GM12873 (cell line): ENCODE measurements around the gene UNK.

ENCODE experiments used
- TF ChIP-seq, protein P1 (sequence below): IDR thresholded peaks from 2 replicates; pipeline ENCODE4 v1.5.1; 2012; ENCODE audit warnings: low read depth, mild to moderate bottlenecking, moderate library complexity, low read length, control low read depth; ENCODE audit not compliant: insufficient read depth; ENCODE audit errors: missing control alignments

Gene UNK

DNA sequence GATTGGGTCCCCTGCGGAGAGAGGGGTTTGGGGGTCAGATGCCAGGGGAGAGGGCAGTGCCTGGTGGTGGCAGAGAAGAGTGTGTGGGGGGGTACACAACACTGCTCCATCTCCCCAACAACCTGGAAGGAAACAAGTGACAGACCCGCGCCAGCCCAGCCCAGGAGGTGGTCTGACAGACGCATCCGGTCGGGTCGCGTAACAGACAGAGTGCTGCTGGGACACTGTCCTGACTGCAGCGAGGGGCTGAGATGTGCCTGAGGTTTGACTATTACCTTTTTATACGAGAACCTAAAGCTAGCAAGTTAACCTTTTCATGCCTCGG, 43.4 kb downstream of the UNK start:
- TF ChIP-seq, protein P1, sequence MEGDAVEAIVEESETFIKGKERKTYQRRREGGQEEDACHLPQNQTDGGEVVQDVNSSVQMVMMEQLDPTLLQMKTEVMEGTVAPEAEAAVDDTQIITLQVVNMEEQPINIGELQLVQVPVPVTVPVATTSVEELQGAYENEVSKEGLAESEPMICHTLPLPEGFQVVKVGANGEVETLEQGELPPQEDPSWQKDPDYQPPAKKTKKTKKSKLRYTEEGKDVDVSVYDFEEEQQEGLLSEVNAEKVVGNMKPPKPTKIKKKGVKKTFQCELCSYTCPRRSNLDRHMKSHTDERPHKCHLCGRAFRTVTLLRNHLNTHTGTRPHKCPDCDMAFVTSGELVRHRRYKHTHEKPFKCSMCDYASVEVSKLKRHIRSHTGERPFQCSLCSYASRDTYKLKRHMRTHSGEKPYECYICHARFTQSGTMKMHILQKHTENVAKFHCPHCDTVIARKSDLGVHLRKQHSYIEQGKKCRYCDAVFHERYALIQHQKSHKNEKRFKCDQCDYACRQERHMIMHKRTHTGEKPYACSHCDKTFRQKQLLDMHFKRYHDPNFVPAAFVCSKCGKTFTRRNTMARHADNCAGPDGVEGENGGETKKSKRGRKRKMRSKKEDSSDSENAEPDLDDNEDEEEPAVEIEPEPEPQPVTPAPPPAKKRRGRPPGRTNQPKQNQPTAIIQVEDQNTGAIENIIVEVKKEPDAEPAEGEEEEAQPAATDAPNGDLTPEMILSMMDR = no peak

DNA sequence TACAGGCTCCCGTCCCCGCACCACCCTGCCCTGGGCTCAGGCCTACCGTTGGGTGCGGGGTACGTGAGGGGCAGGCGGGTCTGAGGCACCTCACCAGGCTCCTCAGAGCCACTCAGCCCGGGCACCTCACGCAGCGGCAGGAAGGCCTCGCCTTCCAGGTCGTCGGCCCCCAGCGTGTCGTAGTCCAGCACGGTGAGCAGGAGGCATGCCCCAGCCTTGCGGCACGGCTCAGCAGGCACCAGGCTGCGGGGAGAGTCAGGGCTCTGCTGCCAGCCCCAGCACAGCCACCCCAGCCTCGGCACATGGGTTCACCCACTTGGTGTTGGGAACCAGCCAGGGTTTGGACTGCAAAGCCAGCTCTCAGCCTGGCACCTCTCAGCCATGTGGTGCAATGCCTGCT, 44.1 kb downstream of the UNK start:
- TF ChIP-seq, protein P1 = no peak

DNA sequence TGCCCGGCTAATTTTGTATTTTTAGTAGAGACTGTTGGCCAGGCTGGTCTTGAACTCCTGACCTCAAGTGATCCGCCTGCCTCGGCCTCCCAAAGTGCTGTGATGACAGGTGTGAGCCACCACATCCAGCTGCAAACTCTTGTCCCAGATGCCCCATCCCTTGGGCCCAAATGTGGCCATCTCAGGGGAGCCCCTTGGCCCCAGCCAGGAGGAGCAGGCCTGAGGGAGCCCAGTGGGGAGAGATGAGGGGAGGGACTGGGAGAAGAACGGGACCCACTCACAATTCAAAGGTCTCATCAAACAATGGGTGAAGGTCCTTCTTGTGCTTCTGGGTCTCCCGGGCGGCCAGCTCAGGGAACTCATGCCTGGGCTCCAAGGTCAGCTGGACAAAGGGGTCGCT, 45.1 kb downstream of the UNK start:
- TF ChIP-seq, protein P1 = no peak

DNA sequence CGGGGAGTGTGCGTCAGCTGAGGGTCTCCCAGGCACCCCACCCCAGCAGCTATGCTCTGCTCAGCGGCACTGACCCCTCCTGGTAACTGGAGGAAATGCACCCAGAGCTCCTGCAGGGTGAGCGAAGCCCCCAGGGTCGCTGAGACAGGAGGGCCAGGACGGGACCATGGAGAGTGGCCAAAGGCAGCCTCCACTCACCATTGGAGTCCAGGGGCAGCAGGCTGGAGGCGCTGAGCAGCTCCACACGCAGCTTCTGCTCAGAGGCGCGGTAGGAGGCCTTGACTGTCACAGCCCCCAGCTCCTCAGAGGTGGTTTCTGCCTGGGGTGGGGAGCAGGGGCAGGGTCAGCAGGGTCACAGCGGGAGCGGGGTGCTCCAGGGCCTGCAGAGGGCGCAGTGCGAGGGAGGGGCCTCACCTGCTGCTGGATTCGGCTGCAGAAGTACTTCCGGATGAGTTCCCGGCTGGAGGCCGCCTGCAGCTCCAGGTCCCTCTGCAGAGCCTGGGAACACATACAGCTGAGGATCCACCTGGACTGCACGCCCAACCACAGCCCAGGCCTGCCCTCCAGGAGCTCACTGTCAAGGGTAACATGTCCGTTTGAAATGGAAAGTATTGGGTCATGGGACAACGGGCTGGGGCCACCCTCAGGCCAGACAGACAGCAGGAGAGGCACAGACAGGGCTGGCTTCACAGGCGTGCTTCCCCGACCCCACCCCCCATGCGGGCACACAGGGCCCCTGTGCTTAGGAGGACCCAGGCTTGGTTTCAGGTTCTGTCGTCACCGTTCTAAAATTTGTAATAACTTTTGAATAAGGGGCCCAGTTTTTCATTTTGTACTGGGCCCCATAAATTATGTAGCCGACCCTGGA, 45.8 kb downstream of the UNK start:
- TF ChIP-seq, protein P1 = peak; percentile 71

DNA sequence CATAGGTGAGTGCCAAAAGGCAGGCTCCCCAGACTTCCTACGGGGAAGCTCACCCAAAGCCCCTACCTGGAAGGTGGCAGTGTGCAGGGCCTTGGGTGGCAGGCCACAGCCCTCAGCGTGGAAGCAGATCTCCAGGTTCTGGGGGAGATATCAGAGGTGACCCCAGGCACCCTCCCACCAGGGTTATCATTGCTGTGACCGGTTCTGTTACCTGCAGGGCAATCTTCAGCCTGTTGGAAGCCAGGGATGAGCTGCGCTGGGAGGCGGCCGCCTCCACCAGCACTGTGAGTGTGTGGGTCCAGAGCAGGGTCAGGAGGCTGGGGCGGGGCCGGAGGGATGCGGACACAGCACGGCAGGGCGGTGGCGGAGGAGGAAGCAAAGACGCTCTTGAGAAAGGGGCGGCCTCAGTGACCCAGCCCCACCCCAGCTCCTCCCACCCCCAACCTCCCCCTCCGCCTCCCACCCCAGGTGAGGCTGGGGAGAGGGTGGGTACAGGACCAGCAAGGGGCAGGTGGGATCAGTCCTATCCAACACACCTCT, 46.5 kb downstream of the UNK start:
- TF ChIP-seq, protein P1 = no peak

DNA sequence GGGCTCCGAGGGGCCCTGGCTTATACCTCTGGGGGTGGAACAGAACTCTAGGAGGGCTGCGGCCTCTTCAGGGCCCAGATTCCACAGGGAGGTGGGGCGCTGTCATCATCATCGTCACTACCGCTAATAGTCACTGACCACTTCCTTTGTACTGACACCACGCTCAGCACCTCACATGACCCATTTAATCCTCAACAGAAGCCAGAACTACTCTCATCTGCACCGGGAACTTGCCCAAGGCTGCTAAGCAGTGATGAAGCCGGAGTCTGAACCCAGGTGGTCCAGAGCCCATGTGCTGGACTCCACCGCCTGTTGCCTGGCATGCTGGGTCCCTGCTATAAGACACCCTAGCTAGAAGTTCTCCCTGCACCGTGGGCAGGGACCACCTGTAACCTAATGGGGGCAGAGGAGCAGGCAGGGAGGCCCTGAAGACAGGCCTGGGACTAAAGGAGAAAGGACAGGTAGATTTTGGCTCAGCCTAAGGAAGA, 47.6 kb downstream of the UNK start:
- TF ChIP-seq, protein P1 = no peak

DNA sequence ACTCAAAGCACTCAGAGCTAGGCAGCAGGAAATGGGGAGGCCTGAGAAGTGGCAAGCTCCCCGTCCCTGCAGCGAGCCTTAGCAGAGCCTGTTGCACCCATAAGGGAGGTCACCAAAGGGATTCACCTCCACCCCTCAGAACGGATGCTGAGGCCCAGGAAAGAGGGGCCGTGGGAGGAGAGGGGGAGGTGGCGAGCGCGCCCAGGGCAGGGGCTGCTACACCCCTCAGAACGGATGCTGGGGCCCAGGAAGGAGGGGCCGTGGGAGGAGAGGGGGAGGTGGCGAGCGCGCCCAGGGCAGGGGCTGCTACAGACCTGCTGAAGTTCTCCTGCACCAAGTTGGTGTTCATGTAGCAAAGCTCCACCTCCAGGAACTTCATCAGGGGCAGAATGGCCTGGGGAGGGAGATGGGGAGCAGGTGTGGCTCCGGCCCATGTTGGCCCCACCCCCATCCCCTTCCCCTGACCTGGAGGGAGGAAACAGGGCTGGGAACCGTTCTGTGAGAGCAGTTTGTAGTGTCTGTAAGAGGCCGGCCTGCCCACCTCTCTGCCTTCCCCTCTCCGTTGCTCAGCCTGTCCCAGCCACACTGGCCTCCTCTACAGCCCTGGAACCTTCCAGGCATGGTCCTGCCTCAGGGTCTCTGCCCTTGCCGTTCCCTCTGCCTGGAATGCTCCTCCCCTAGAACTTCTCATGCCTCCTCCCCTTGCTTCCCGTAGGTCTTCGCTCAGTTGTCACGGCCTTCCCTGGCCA, 48.2 kb downstream of the UNK start:
- TF ChIP-seq, protein P1 = no peak
